Neuronal stem cell (in vitro differentiated cells): ENCODE data around the gene KDM1B.

Experiments used
- DNase-seq: peaks from one replicate; pipeline ENCODE4 v3.0.0-alpha.2; 2013; ENCODE audit warnings: low spot score
- H2AFZ ChIP-seq: one replicate; pipeline ENCODE4 v1.6.1; 2013; ENCODE audit warnings: mild to moderate bottlenecking, low read length, inconsistent platforms
- H2AK5ac ChIP-seq: 2 replicates; pipeline ENCODE4 v1.6.1; 2013; ENCODE audit warnings: low read depth, mild to moderate bottlenecking, inconsistent platforms, low read length, moderate library complexity, mixed read lengths
- H2BK120ac ChIP-seq: 2 replicates; pipeline ENCODE4 v1.6.1; 2013; ENCODE audit warnings: low read depth, mild to moderate bottlenecking, inconsistent platforms, low read length, moderate library complexity, mixed read lengths
- H2BK12ac ChIP-seq: one replicate; pipeline ENCODE4 v1.6.1; 2013; ENCODE audit warnings: low read length, inconsistent platforms
- H2BK15ac ChIP-seq: 2 replicates; pipeline ENCODE4 v1.6.1; 2013; ENCODE audit warnings: mild to moderate bottlenecking, low read length, inconsistent platforms, mixed read lengths
- H2BK5ac ChIP-seq: one replicate; pipeline ENCODE4 v1.6.1; 2013; ENCODE audit warnings: inconsistent platforms, mild to moderate bottlenecking, low read length, moderate library complexity
- H3K14ac ChIP-seq: one replicate; pipeline ENCODE4 v1.6.1; 2013; ENCODE audit warnings: low read length, inconsistent platforms
- H3K18ac ChIP-seq: 2 replicates; pipeline ENCODE4 v1.6.1; 2013; ENCODE audit warnings: low read length, inconsistent platforms
- H3K23ac ChIP-seq: 2 replicates; pipeline ENCODE4 v1.6.1; 2013; ENCODE audit warnings: low read depth, mild to moderate bottlenecking, mixed read lengths, low read length, inconsistent platforms; ENCODE audit not compliant: poor library complexity
- H3K27ac ChIP-seq: replicated peaks from 3 replicates; pipeline ENCODE4 v1.5.1; 2013; ENCODE audit warnings: low read length, inconsistent platforms
- H3K27me3 ChIP-seq, 3 experiments: 2 replicates each; pipeline ENCODE4 v1.6.1; 2013; ENCODE audit warnings: low read length in 3 of 3, mild to moderate bottlenecking in 2 of 3, inconsistent platforms in 1 of 3, low read depth in 1 of 3, mixed read lengths in 1 of 3, moderate library complexity in 1 of 3; ENCODE audit not compliant: control insufficient read depth in 3 of 3, insufficient read depth in 3 of 3
- H3K36me3 ChIP-seq, 2 donors: replicated peaks in 1 of 2; 2 replicates each; pipeline ENCODE4 v1.6.1; 2013; ENCODE audit warnings: low read length in 2 of 2; ENCODE audit not compliant: control insufficient read depth in 2 of 2, insufficient read depth in 2 of 2
- H3K4ac ChIP-seq: 2 replicates; pipeline ENCODE4 v1.6.1; 2013; ENCODE audit warnings: inconsistent platforms, mild to moderate bottlenecking, low read length, moderate library complexity
- H3K4me1 ChIP-seq, 2 donors: 1 replicate in 1 of 2; 2 replicates in 1 of 2; pipeline ENCODE4 v1.6.1; 2013; ENCODE audit warnings: low read length in 2 of 2, low read depth in 1 of 2; ENCODE audit not compliant: control insufficient read depth in 2 of 2, insufficient read depth in 1 of 2
- H3K4me2 ChIP-seq: one replicate; pipeline ENCODE4 v1.6.1; 2013; ENCODE audit warnings: mild to moderate bottlenecking, low read length, inconsistent platforms; ENCODE audit not compliant: insufficient read depth, poor library complexity, severe bottlenecking
- H3K4me3 ChIP-seq, 2 donors: 2 replicates each; pipeline ENCODE4 v1.5.1; 2013; ENCODE audit warnings: low read length in 2 of 2, mild to moderate bottlenecking in 2 of 2, inconsistent platforms in 1 of 2, moderate library complexity in 1 of 2
- H3K79me1 ChIP-seq: one replicate; pipeline ENCODE4 v1.6.1; 2013; ENCODE audit warnings: low read depth, mild to moderate bottlenecking, inconsistent platforms, low read length, moderate library complexity
- H3K9ac ChIP-seq: one replicate; pipeline ENCODE4 v1.6.1; 2013; ENCODE audit warnings: mild to moderate bottlenecking, low read depth, low read length, inconsistent platforms; ENCODE audit not compliant: poor library complexity
- H3K9me3 ChIP-seq, 2 donors: replicated peaks in 1 of 2; 2 replicates each; pipeline versions ENCODE3 to v1.6.1; 2013; ENCODE audit warnings: low read length in 2 of 2, mild to moderate bottlenecking in 2 of 2, inconsistent platforms in 1 of 2, low read depth in 1 of 2, mixed read lengths in 1 of 2, moderate library complexity in 1 of 2; ENCODE audit not compliant: control insufficient read depth in 2 of 2, insufficient read depth in 1 of 2
- H4K8ac ChIP-seq: one replicate; pipeline ENCODE4 v1.6.1; 2013; ENCODE audit warnings: low read depth, mild to moderate bottlenecking, inconsistent platforms, low read length, moderate library complexity
- H4K91ac ChIP-seq: one replicate; pipeline ENCODE4 v1.6.1; 2013; ENCODE audit warnings: low read length, low read depth, mild to moderate bottlenecking, inconsistent platforms; ENCODE audit not compliant: poor library complexity
- WGBS, 2 donors: extraction: QIAGEN DNeasy Blood & Tissue Kit; methylation state at CpG; one replicate each; pipeline ENCODE4 v1.1.7; 2013; ENCODE audit warnings: missing lambda C conversion rate in 2 of 2, mixed read lengths in 1 of 2; ENCODE audit not compliant: insufficient read length in 2 of 2, insufficient replicate concordance in 1 of 2; ENCODE audit errors: extremely low coverage in 2 of 2; 5-methylcytosine and 5-hydroxymethylcytosine counted together

KDM1B gene

DNA sequence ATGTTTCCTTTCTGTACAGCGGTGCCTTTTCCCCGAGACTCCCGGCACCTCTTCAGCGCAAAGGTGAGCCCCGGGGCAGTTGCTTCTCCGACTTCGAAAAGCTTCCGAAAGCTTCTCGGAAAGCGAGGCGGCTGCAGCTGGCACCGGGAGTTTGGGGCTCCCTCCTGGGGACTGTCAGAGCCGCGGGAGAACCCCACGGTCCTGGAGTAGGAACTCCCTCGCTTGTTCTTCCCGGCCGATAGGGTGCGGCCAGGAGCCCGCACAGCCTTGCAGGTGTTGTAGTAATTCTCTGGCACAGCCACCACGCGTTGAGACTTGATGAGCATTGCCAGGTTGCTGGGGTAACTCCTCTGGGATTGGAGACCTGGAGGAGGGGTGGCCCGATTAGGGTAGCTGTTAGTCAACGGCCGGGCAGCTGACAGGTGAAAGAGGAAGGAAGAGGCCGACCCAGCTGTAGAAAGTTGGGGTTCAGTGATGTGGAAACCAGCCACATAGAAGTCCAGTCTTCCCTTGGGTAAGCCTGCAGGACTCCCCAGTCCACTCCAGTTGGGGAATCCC is 721 bp downstream of the KDM1B start:
- H2BK15ac ChIP-seq, result no peak overlapping the region
- peak overlapping the region; percentile 91 for H3K23ac ChIP-seq
- H3K9me3 ChIP-seq, result peaks cover 0 to 3% of the 10 kb centered on the region in 2 donors
- no peak overlapping the region for H4K91ac ChIP-seq
- no peaks in the 10 kb centered on the region for H3K79me1 ChIP-seq
- H3K14ac ChIP-seq, result no peak overlapping the region
- peak overlapping the region; percentile 100 for H2AFZ ChIP-seq
- DNase-seq, result peak; percentile 36
- peak overlapping the region; percentile 99 for H3K18ac ChIP-seq
- no peak overlapping the region for H3K4ac ChIP-seq
- no peak overlapping the region for H4K8ac ChIP-seq
- H3K27ac ChIP-seq, result peak overlapping the region; percentile 78
- no peak overlapping the region for H2BK5ac ChIP-seq
- WGBS, 2 donors, result no CpG with 5 or more reads among the region's 26 CpGs
- peak overlapping the region; percentile 92 to 96 for H3K4me3 ChIP-seq
- H3K9ac ChIP-seq, result peak overlapping the region; percentile 95
- H3K36me3 ChIP-seq, result peaks cover 2 to 13% of the 10 kb centered on the region in 2 donors
- peak overlapping the region; percentile 84 for H3K4me2 ChIP-seq
- no peak overlapping the region for H2BK120ac ChIP-seq
- H3K4me1 ChIP-seq, result peaks cover 4 to 5% of the 10 kb centered on the region in 2 donors
- H2BK12ac ChIP-seq, result no peak overlapping the region
- H3K27me3 ChIP-seq, result no peaks in the 10 kb centered on the region
- no peak overlapping the region for H2AK5ac ChIP-seq

DNA sequence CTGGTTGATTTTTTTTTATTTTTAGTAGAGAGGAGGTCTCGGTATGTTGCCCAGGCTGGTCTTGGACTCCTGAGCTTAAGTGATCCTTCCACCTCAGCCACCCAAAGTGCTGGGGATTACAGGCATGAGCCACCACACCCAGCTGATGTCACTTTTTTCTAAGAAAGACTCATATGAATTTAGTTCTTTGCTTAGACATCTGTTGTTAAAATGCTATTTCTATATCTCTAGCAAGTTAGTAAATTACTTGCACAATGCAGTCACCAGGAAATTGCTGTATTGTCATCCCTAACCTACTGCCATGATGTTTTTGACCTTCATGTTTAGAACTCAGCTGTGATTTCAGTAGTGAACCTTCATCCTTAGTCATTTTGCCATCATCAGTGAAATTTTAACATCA is 5.7 kb downstream of the KDM1B start:
- H2AFZ ChIP-seq, result no peak overlapping the region
- peaks cover 0 to 2% of the 10 kb centered on the region in 2 donors for H3K4me1 ChIP-seq
- no peak overlapping the region for H4K8ac ChIP-seq
- no peak overlapping the region for H3K18ac ChIP-seq
- no peaks in the 10 kb centered on the region for H3K27me3 ChIP-seq
- H3K9ac ChIP-seq, result no peak overlapping the region
- H4K91ac ChIP-seq, result no peak overlapping the region
- H2BK15ac ChIP-seq, result no peak overlapping the region
- H3K79me1 ChIP-seq, result no peaks in the 10 kb centered on the region
- no peak for DNase-seq
- H2AK5ac ChIP-seq, result no peak overlapping the region
- peaks cover 8 to 46% of the 10 kb centered on the region in 2 donors for H3K36me3 ChIP-seq
- peaks cover 0 to 3% of the 10 kb centered on the region in 2 donors for H3K9me3 ChIP-seq
- no peak overlapping the region for H3K4ac ChIP-seq
- no peak overlapping the region for H3K14ac ChIP-seq
- no peak overlapping the region for H2BK5ac ChIP-seq
- no peak overlapping the region for H3K27ac ChIP-seq
- H3K4me2 ChIP-seq, result no peak overlapping the region
- H2BK12ac ChIP-seq, result no peak overlapping the region
- H2BK120ac ChIP-seq, result no peak overlapping the region
- H3K4me3 ChIP-seq, result no peak overlapping the region
- no peak overlapping the region for H3K23ac ChIP-seq
- WGBS, 2 donors, result no CpG with 5 or more reads among the region's 1 CpG

DNA sequence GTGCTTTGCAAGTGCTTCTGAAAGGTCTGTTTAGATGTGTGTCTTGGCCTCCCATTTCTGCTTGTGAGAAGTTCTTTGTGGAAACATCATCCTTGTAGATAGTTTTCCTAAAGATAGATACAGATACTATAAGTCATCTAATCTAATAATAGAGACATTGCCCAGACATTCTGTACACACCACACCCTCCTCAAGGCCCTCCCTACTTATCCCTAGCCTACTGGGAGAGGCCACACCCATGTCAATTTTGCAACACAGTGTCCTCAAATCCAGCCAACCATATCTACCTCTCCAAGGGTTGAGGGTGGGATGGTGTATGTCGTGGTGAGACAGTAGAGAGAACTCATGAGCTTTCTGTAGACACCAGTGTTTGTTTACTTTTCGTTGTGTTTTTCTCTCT is 6.2 kb downstream of the KDM1B start:
- Histone ChIP-seq H3K4ac (no peak overlapping the region), H4K8ac (no peak overlapping the region), H2BK5ac (no peak overlapping the region), H3K27me3 (no peaks in the 10 kb centered on the region), H3K9me3 (peaks cover 0 to 3% of the 10 kb centered on the region in 2 donors), H2AK5ac (no peak overlapping the region), H3K9ac (no peak overlapping the region), H2BK12ac (no peak overlapping the region), H4K91ac (no peak overlapping the region), H3K36me3 (peaks cover 8 to 51% of the 10 kb centered on the region in 2 donors), H3K14ac (no peak overlapping the region), H2BK15ac (no peak overlapping the region), H3K27ac (no peak overlapping the region), H2BK120ac (no peak overlapping the region), H2AFZ (no peak overlapping the region), H3K4me3 (no peak overlapping the region), H3K4me2 (no peak overlapping the region), H3K4me1 (no peaks in the 10 kb centered on the region), H3K79me1 (no peaks in the 10 kb centered on the region), H3K23ac (no peak overlapping the region), H3K18ac (no peak overlapping the region)
- no peak for DNase-seq
- WGBS, 2 donors, result no CpG with 5 or more reads among the region's 2 CpGs

DNA sequence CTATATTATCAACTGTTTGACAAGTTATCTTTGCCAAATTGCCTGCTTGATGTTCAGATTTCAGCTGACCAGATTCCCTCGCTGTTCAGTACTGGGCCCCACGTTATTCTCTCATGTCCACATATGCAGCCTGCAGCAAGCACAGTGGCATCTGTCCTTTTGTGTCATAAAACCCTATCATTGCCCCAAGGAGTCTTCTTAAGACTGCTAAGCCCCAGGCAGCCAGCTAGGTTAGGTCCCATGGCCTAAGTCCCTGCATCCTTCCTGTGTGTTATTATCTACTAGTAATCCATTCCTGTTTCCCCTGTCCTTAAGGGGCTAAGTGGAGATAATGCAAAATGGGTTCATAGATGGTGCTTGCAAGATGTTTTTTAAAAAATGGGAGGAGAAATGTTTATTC is 7.2 kb downstream of the KDM1B start:
- Histone ChIP-seq H3K18ac (no peak overlapping the region), H3K23ac (no peak overlapping the region), H4K8ac (no peak overlapping the region), H4K91ac (no peak overlapping the region), H3K36me3 (peaks cover 8 to 59% of the 10 kb centered on the region in 2 donors), H3K27me3 (no peaks in the 10 kb centered on the region), H2BK15ac (no peak overlapping the region), H3K4me3 (no peak overlapping the region), H3K79me1 (no peaks in the 10 kb centered on the region), H2BK5ac (no peak overlapping the region), H2AFZ (no peak overlapping the region), H2BK12ac (no peak overlapping the region), H3K4me1 (no peaks in the 10 kb centered on the region), H3K27ac (no peak overlapping the region), H3K9ac (no peak overlapping the region), H3K4me2 (no peak overlapping the region), H3K4ac (no peak overlapping the region), H2BK120ac (no peak overlapping the region), H3K9me3 (peaks cover 0 to 3% of the 10 kb centered on the region in 2 donors), H2AK5ac (no peak overlapping the region), H3K14ac (no peak overlapping the region)
- DNase-seq, result no peak
- WGBS, 2 donors, result no CpG with 5 or more reads among the region's 2 CpGs
